HG03139 (cell line): ENCODE results near the gene NEURL2.
"Not testable (repeated sequence)": the region's sequence is repeated elsewhere in the genome, so short reads cannot be mapped to it uniquely, and the experiment has no call there.

Experiments used
- ATAC-seq: cut with Tn5 transposase; IDR thresholded peaks from one replicate; pipeline ENCODE4 v1.9.1; 2021; ENCODE audit not compliant: unreplicated experiment

NEURL2 gene

GRCh38 chr20:45874576-45874975, 16.4 kb downstream of the NEURL2 start:
- no peak for ATAC-seq

GRCh38 chr20:45874104-45874481, 16.9 kb downstream of the NEURL2 start:
- ATAC-seq, result not testable (repeated sequence)

- ATAC-seq, result no peak
Observed at GRCh38 chr20:45873409-45874103, 17.5 kb downstream of the NEURL2 start.

- ATAC-seq, result no peak
Observed at GRCh38 chr20:45872626-45873025, 18.4 kb downstream of the NEURL2 start.

- ATAC-seq, result no peak
Observed at GRCh38 chr20:45867819-45868176, 23.2 kb downstream of the NEURL2 start.

- no peak for ATAC-seq
Observed at GRCh38 chr20:45867136-45867818, 23.7 kb downstream of the NEURL2 start.

- no peak for ATAC-seq
Observed at GRCh38 chr20:45866454-45866853, 24.6 kb downstream of the NEURL2 start.

GRCh38 chr20:45863543-45864470, 27.2 kb downstream of the NEURL2 start:
- ATAC-seq, result no peak

GRCh38 chr20:45861221-45862075, 29.6 kb downstream of the NEURL2 start:
- ATAC-seq, result no peak

GRCh38 chr20:45860560-45861220, 30.3 kb downstream of the NEURL2 start:
- no peak for ATAC-seq

- ATAC-seq, result no peak
Observed at GRCh38 chr20:45859916-45860315, 31.1 kb downstream of the NEURL2 start.

- ATAC-seq, result peak; percentile 28
Observed at GRCh38 chr20:45857882-45858216, 33.2 kb downstream of the NEURL2 start.

GRCh38 chr20:45857114-45857881, 33.7 kb downstream of the NEURL2 start, which contains the start of the genes ACOT8 and ZSWIM3:
ACOT8 (minus strand) TSS chr20:45857392; CDS start chr20:45857315, 77 bp downstream.
ZSWIM3 (plus strand) TSS chr20:45857614; CDS start chr20:45857826, 212 bp downstream.
- ATAC-seq, result peak; percentile 88

- ATAC-seq, result no peak
Observed at GRCh38 chr20:45853484-45853883, 37.5 kb downstream of the NEURL2 start.

GRCh38 chr20:45852326-45852725, 38.7 kb downstream of the NEURL2 start:
- ATAC-seq, result no peak

GRCh38 chr20:45851501-45851900, 39.5 kb downstream of the NEURL2 start:
- ATAC-seq, result no peak

GRCh38 chr20:45850926-45851325, 40.1 kb downstream of the NEURL2 start:
- no peak for ATAC-seq

GRCh38 chr20:45850238-45850637, 40.8 kb downstream of the NEURL2 start:
- no peak for ATAC-seq

GRCh38 chr20:45848969-45849582, 41.9 kb downstream of the NEURL2 start:
- no peak for ATAC-seq
